WTC11 (cell line): ENCODE results near the gene MOB3B. TPM values are rescaled to one million over a fixed set of nuclear protein-coding genes. Genes with fewer than 3 reads are reported as not detected.

Experiments
- ATAC-seq: fragments of 200-7000 bp; cut with Tn5 transposase; 2 replicates; pipeline ENCODE4 v1.10.0; 2021; ENCODE audit warnings: mild to moderate bottlenecking, moderate library complexity
- CTCF ChIA-PET: fragments of 300-600 bp; sonication (Branson Sonifier 250); formaldehyde crosslinking; loops from one replicate; lab custom pipeline; 2021; ENCODE audit warnings: antibody characterized with exemption; lab: Charles Lee
- POLR2A ChIA-PET: fragments of 350-600 bp; sonication (Branson Sonifier 250); formaldehyde crosslinking; loops from one replicate; lab custom pipeline; 2021; ENCODE audit warnings: antibody characterized with exemption; lab: Charles Lee
- DNase-seq: peaks from one replicate; pipeline ENCODE4 v3.0.0; 2021; ENCODE audit warnings: low spot score
- H3K27ac Mint-ChIP-seq: 2 replicates; pipeline ENCODE4 v1.8.0; 2021; ENCODE audit warnings: mixed read lengths
- H3K27me3 Mint-ChIP-seq: 2 replicates; pipeline ENCODE4 v1.8.0; 2021; ENCODE audit warnings: low read depth, mild to moderate bottlenecking, moderate library complexity, mixed read lengths
- H3K36me3 Mint-ChIP-seq: 2 replicates; pipeline ENCODE4 v1.8.0; 2021; ENCODE audit warnings: mixed read lengths
- H3K4me1 Mint-ChIP-seq: 2 replicates; pipeline ENCODE4 v1.8.0; 2022; ENCODE audit warnings: mixed read lengths
- H3K4me3 Mint-ChIP-seq: 2 replicates; pipeline ENCODE4 v1.8.0; 2021; ENCODE audit warnings: mild to moderate bottlenecking, moderate library complexity, mixed read lengths
- H3K9me3 Mint-ChIP-seq: 2 replicates; pipeline ENCODE4 v1.8.0; 2021; ENCODE audit warnings: mixed read lengths
- AFF4 ChIP-seq: sonication (generic); formaldehyde crosslinking; IDR thresholded peaks from 2 replicates; pipeline ENCODE4 v1.8.1; 2023; ENCODE audit warnings: mild to moderate bottlenecking, missing genetic modification reagents, borderline replicate concordance
- CREB1 ChIP-seq: sonication (generic); formaldehyde crosslinking; IDR thresholded peaks from 2 replicates; pipeline ENCODE4 v1.8.0; 2023; ENCODE audit warnings: mild to moderate bottlenecking, missing genetic modification reagents
- EMX1 ChIP-seq: fragments of 250-450 bp; sonication (Bioruptor Pico); IDR thresholded peaks from 2 replicates; pipeline ENCODE4 v1.8.0; 2021; ENCODE audit warnings: mild to moderate bottlenecking
- ERG ChIP-seq: fragments of 250-450 bp; sonication (Bioruptor Pico); IDR thresholded peaks from 2 replicates; pipeline ENCODE4 v1.8.0; 2021; ENCODE audit warnings: mild to moderate bottlenecking
- USF2 ChIP-seq: sonication (generic); formaldehyde crosslinking; IDR thresholded peaks from 2 replicates; pipeline ENCODE4 v1.8.1; 2023; ENCODE audit warnings: mild to moderate bottlenecking, missing genetic modification reagents, moderate library complexity
- ZNF317 ChIP-seq: sonication (generic); formaldehyde crosslinking; IDR thresholded peaks from 2 replicates; pipeline ENCODE4 v1.8.1; 2023; ENCODE audit warnings: low read depth, mild to moderate bottlenecking, moderate library complexity, missing genetic modification reagents, borderline replicate concordance
- ZNF425 ChIP-seq: fragments of 250-450 bp; sonication (Bioruptor Pico); conservative IDR thresholded peaks from 2 replicates; pipeline ENCODE4 v1.9.0; 2021; ENCODE audit warnings: mild to moderate bottlenecking
- total RNA-seq: library from RNA; stranded (reverse); gene quantifications from 3 replicates; pipeline ENCODE4 v1.2.3, GENCODE V29; 2021
- TF ChIP-seq, protein P1 (sequence below): sonication (generic); formaldehyde crosslinking; IDR thresholded peaks from 2 replicates; pipeline ENCODE4 v1.8.1; 2023; ENCODE audit warnings: mild to moderate bottlenecking, missing genetic modification reagents
- TF ChIP-seq, protein P2 (sequence below): fragments of 250-450 bp; sonication (Bioruptor Pico); IDR thresholded peaks from 2 replicates; pipeline ENCODE4 v1.9.0; 2021; ENCODE audit warnings: mild to moderate bottlenecking

The MOB3B gene
- total RNA-seq, 1 experiment from 2014 or later: 25.1 TPM

DNA sequence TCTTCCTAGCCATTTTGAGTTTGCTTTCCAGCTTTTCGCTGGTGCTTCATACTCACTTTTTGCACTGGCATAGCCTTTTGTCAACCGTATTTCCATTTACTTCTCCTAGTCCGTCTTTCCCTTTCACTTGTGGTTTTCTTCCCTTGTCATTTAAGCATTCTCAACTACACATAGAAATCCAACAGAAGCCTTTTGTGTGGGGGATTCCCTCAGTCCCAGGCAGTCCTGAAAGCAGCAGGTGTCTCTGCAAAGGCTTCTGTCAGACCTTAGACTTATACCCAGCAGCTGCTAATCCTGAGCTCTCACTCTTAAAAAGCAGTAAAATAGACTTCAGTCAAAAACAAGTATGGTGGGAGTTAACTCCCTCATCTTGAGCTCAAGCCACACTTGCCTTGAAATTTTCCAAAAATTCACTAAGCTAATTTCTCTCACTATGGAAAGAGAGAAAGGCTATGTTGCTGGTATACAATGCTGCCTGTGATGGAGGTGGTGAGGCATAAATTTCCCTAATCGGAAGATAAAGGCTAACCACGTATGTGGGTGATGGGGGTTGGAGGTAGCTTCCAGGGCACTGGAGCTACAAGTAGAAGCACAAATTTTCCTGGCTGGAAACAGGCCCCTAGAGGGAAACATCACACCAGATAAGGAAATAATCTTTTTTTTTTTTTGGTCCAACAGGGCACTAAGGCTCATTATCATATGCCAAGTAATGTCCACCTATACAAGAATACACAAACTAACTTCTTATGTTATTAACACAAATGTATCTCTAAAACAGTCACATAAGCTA is 40.3 kb downstream of the MOB3B start:
- POLR2A ChIA-PET: interaction anchor here (1.4 kb wide), 1 partner anchor 47 kb away, joined by 3 read pairs; no protein-coding TSS in a partner anchor
- CTCF ChIA-PET: interaction anchor here (0.5 to 3.0 kb wide), 8 partner anchors 34 to 163 kb away, joined by 3 to 12 read pairs (median 4); partner anchors contain the start of gene MOB3B
- Mint-ChIP-seq H3K36me3 (peaks cover 25% of the 10 kb centered on the region), H3K9me3 (peaks cover 17% of the 10 kb centered on the region), H3K4me3 (no peak overlapping the region), H3K27ac (peak overlapping the region; percentile 60), H3K4me1 (peaks cover 52% of the 10 kb centered on the region), H3K27me3 (no peaks in the 10 kb centered on the region)
- TF ChIP-seq, protein P1, sequence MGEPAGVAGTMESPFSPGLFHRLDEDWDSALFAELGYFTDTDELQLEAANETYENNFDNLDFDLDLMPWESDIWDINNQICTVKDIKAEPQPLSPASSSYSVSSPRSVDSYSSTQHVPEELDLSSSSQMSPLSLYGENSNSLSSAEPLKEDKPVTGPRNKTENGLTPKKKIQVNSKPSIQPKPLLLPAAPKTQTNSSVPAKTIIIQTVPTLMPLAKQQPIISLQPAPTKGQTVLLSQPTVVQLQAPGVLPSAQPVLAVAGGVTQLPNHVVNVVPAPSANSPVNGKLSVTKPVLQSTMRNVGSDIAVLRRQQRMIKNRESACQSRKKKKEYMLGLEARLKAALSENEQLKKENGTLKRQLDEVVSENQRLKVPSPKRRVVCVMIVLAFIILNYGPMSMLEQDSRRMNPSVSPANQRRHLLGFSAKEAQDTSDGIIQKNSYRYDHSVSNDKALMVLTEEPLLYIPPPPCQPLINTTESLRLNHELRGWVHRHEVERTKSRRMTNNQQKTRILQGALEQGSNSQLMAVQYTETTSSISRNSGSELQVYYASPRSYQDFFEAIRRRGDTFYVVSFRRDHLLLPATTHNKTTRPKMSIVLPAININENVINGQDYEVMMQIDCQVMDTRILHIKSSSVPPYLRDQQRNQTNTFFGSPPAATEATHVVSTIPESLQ (CRISPR knock-in tag): no peak
- DNase-seq (no peak), ATAC-seq (peak; percentile 49)

DNA sequence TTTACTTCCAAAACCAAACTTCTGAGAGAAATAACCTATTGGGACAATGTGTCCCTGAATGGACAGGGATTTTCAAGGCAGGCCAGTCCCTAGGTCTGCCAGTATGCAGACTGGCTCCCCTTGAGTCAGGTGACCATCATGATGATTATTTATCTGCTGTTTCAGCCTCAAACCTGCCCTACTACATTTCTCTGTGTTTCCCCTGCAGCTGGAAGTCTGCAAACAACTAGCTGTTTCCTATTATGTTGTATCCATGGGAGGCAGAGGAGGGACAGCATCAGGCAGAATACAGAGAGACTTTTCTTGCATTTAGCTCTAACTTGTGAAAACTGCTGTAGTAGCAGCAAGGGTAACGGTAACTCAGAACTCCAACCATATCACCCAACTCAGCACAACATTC is 41.7 kb downstream of the MOB3B start:
- Mint-ChIP-seq H3K27me3 (no peaks in the 10 kb centered on the region), H3K4me1 (peaks cover 48% of the 10 kb centered on the region), H3K36me3 (peaks cover 16% of the 10 kb centered on the region), H3K27ac (peak overlapping the region; percentile 96), H3K4me3 (0 out of 2 replicates have a peak overlapping the region, but pooled peaks have one; percentile 10), H3K9me3 (peaks cover 11% of the 10 kb centered on the region)
- ATAC-seq (peak; percentile 76), DNase-seq (no peak)
- ChIA-PET CTCF (interaction anchor here (3.0 kb wide), 1 partner anchor 155 kb away, joined by 9 read pairs; no protein-coding TSS in a partner anchor), POLR2A (interaction anchor here (1.0 kb wide), 1 partner anchor 64 kb away, joined by 3 read pairs; no protein-coding TSS in a partner anchor)
- TF ChIP-seq USF2 (CRISPR knock-in tag) (peak; percentile 79), ZNF425 (CRISPR knock-in tag) (no peak)

DNA sequence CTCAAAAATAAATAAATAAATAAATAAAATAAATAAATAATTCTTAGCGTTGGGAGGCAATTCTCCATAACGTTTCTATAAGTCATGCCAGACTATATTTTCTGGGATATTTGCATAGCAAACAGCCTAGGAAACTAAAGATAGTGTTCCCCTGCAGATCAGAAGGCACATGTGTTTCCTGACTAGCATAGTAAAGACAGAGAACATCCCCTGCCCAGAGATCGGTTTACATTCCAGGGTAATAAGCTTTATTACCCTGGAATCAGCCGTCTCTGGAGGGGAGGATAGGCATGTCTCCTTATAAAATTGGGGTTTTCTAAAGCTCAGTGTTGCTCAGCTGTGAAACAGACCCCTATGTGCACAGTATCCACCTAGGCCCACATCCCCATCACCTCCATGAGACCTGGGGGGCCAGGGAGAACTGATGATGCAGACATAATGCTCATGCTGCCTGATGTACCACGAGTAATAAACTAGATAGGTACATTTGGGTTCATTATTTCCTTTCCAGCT is 42.4 kb downstream of the MOB3B start:
- H3K9me3 Mint-ChIP-seq: peaks cover 8% of the 10 kb centered on the region
- no peak for TF ChIP-seq CREB1 (CRISPR knock-in tag)
- TF ChIP-seq AFF4 (CRISPR knock-in tag): no peak
- DNase-seq (no peak), ATAC-seq (no peak)
- POLR2A ChIA-PET: interaction anchor here (1.0 kb wide), 1 partner anchor 63 kb away, joined by 3 read pairs; no protein-coding TSS in a partner anchor
- no peak overlapping the region for H3K27ac Mint-ChIP-seq
- peaks cover 18% of the 10 kb centered on the region for H3K36me3 Mint-ChIP-seq
- peaks cover 51% of the 10 kb centered on the region for H3K4me1 Mint-ChIP-seq
- CTCF ChIA-PET: no interaction called here
- H3K27me3 Mint-ChIP-seq: no peaks in the 10 kb centered on the region
- no peak overlapping the region for H3K4me3 Mint-ChIP-seq

DNA sequence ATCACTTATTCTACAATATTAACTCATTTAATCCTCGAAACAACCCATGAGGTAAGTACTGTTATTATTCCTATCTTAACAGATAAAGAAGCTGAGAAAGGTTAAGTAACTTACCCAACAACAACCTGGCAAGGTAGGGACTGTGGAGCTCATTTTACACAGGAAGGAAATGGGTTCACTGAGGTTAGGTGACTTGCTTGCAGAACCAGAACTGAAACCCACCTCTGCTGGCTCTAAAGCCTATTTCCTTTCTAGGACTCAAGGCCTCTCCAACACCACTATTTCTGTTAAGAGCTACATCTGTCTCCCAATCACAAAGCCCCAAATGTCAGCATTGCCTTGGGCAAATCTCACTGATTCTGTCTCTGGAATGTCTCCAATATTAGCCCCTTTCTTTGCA is 44.5 kb downstream of the MOB3B start:
- Mint-ChIP-seq H3K4me1 (peaks cover 41% of the 10 kb centered on the region), H3K27me3 (no peaks in the 10 kb centered on the region), H3K36me3 (peaks cover 15% of the 10 kb centered on the region), H3K27ac (no peak overlapping the region; the same call in 1 of the 2 replicates), H3K9me3 (peaks cover 8% of the 10 kb centered on the region; the same call in 1 of the 2 replicates), H3K4me3 (no peak overlapping the region)
- ChIA-PET CTCF (no interaction called here), POLR2A (no interaction called here)
- DNase-seq (no peak), ATAC-seq (no peak)
- TF ChIP-seq ERG (CRISPR knock-in tag) (no peak), ZNF317 (no peak), EMX1 (no peak)
- TF ChIP-seq, protein P2, sequence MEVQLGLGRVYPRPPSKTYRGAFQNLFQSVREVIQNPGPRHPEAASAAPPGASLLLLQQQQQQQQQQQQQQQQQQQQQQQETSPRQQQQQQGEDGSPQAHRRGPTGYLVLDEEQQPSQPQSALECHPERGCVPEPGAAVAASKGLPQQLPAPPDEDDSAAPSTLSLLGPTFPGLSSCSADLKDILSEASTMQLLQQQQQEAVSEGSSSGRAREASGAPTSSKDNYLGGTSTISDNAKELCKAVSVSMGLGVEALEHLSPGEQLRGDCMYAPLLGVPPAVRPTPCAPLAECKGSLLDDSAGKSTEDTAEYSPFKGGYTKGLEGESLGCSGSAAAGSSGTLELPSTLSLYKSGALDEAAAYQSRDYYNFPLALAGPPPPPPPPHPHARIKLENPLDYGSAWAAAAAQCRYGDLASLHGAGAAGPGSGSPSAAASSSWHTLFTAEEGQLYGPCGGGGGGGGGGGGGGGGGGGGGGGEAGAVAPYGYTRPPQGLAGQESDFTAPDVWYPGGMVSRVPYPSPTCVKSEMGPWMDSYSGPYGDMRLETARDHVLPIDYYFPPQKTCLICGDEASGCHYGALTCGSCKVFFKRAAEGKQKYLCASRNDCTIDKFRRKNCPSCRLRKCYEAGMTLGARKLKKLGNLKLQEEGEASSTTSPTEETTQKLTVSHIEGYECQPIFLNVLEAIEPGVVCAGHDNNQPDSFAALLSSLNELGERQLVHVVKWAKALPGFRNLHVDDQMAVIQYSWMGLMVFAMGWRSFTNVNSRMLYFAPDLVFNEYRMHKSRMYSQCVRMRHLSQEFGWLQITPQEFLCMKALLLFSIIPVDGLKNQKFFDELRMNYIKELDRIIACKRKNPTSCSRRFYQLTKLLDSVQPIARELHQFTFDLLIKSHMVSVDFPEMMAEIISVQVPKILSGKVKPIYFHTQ (CRISPR knock-in tag): no peak
